SH-SY5Y (cell line): ENCODE data around the gene SAMD4B.

ENCODE experiments used
- GATA2 ChIP-seq: IDR thresholded peaks from 2 replicates; pipeline ENCODE4 v1.6.1; 2011; ENCODE audit warnings: mild to moderate bottlenecking, low read depth, low read length
- GATA3 ChIP-seq: IDR thresholded peaks from 2 replicates; pipeline ENCODE4 v1.6.1; 2011; ENCODE audit warnings: low read depth, mild to moderate bottlenecking, low read length, moderate library complexity

DNA sequence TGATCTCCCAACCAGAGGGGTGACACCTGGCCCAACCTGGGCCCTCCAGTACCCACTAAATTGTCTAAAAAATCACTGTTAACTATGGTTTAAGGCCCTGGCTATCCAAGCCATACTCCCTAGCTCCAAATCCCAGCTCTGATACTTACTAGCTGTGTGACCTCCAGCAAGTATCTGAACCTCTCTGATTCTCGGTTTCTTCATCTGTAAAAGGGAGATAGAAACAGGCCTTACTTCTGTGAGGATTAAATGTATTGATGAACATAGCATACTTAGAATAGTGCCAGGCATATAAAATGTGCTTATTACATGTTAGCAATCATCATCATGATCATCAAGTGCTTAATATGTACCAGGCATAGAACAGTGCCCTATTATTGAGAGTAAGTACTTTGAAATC lies 26.3 kb upstream of the SAMD4B start:
- TF ChIP-seq GATA3 (no peak), GATA2 (no peak)
